Dedifferentiated amniotic fluid mesenchymal stem cell (primary cell): Measurements from ENCODE around the gene DNAJB1.
"Not testable (repeated sequence)": the region's sequence is repeated elsewhere in the genome, so short reads cannot be mapped to it uniquely, and the experiment has no call there.

ENCODE experiments used
- DNase-seq: peaks from one replicate; pipeline ENCODE4 v3.0.0-alpha.2; 2016; ENCODE audit errors: extremely low spot score

Gene DNAJB1

DNA sequence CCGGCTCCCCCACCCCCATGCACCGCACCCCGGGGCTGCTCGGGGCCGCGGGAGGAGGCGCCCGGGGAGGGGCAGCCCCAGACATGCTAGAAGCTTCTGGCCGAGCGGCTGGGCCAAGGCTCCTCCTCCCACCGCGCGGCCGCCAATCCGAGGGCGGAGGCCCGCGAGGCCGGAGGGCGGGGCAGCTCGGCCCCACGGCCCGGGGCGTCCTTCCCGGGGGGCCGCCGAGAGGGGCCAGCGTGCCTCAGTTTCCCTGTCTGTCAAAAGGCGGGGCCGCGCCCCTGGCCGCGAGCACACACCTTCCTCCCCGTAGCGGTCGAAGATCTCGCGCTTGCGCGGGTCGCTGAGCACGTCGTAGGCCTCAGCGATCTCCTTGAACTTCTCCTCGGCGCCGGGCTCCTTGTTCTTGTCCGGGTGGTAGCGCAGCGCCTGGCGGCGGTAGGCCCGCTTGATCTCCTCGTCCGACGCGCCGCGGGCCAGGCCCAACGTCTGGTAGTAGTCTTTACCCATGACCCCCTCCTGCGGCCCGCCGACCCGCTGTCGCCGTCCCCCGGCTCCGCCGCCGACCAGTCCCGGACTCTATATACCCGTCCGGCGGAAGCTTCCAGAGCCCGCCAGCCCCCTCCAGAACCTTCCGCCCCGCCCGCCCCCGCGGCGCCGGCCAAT lies at the start of gene DNAJB1:
TSS of gene DNAJB1 (minus strand) at position 558 of the 666 bp plus-strand sequence. CDS start at position 510, 48 bp downstream.
- peak; percentile 59 for DNase-seq

GRCh38 chr19:14567079-14567478 lies 48.9 kb upstream of the DNAJB1 start:
- DNase-seq = no peak

- DNase-seq = no peak
Measured at GRCh38 chr19:14566712-14567077, 48.5 kb upstream of the DNAJB1 start.

GRCh38 chr19:14565765-14566711 lies 47.8 kb upstream of the DNAJB1 start:
- no peak for DNase-seq

GRCh38 chr19:14565298-14565679 lies 47.1 kb upstream of the DNAJB1 start:
- no peak for DNase-seq

DNA sequence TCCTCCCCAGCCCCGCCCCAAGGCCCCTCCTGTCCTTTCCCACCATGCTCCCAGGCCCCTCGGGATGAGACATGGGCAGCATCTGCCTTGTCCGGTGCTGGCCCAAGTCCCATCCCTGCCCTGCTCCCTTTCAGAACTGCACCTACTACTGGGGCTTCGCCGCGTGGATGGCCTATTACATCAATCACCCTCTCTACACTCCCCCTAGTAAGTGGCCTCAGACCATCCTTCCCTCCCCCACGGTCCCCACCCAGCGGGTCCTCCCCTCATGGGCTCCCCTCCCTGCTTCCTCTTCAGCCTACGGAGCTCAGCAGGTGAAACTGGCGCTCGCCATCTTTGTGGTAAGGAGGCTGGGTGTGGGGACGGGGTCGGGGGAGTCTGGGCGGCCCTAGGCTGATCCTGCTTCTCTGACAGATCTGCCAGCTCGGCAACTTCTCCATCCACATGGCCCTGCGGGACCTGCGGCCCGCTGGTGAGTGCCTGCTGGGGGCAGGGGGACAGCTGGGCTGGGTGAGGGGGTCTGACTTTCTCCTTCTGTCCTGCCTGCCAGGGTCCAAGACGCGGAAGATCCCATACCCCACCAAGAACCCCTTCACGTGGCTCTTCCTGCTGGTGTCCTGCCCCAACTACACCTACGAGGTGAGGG lies 46.6 kb upstream of the DNAJB1 start:
- DNase-seq = not testable (repeated sequence)

- no peak for DNase-seq
Measured at GRCh38 chr19:14563989-14564651, 45.9 kb upstream of the DNAJB1 start.

- DNase-seq = no peak
Measured at GRCh38 chr19:14563590-14563926, 45.4 kb upstream of the DNAJB1 start.

- DNase-seq = no peak
Measured at GRCh38 chr19:14562660-14563589, 44.7 kb upstream of the DNAJB1 start.

GRCh38 chr19:14561847-14562351 lies 43.7 kb upstream of the DNAJB1 start:
- no peak for DNase-seq

DNA sequence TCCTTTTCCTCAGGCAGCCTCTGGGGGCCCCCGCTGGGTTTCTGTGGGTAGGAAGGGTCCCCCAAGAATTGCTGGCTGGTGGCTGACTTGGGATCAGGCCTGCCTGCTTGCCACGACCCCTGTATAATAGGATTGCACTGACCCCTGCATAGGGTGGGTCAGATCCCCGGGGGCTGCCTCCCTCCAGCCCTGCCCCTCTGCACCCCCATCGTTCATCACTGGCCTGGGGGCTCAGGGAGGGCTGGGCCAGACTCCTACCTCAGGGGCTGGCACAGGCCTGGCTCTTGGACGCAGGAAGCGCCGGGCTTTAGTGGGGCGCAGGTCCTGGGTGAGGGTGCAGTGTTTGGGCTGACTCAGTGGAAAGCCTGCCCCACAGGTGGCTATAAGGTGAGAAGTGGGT lies 43.1 kb upstream of the DNAJB1 start:
- DNase-seq = no peak

DNA sequence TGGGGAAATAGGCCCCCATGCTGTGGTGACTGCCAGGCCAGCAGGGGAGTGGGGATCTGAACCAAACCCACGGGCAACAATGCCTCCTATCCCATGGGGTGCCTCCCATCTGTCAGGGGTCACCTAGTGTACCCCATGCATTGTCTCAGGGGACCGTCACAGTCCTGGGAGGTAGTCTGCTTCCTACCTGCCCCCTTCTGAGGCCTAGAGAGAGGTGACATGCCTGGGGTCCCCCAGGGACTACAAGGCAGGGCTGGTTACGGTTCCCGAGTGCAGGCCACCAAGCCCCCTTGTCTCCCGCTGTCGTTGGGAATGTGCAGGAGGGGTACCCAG lies 42.5 kb upstream of the DNAJB1 start:
- DNase-seq = no peak

- no peak for DNase-seq
Measured at GRCh38 chr19:14559916-14560775, 41.9 kb upstream of the DNAJB1 start.

GRCh38 chr19:14558370-14559066 lies 40.3 kb upstream of the DNAJB1 start:
- no peak for DNase-seq

DNA sequence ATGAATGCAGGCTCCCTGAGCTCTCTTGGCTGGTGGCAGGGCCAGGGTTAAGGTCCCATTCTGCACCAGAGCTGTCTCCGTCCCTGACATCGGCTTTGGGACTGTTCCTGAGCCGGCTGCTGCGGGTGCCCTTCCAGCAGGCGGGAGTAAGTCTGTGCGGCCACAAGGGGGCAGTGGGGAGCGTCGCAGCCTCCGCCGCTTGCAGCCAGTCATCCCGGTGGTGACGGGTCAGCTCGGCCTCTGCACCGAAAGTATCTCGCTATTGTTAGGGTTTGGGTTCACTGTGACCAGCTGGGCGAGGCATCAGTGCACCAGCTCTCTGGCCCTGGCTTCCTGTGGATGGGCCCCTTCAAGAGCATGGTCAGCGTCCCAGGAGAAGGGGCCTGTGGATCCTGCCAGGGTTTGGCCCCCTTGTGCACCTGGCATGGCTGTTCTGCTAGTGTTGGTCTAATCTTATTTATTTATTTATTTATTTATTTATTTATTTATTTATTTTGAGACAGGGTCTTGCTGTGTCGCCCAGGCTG lies 38.5 kb upstream of the DNAJB1 start:
- DNase-seq = peak; percentile 65

- no peak for DNase-seq
Measured at GRCh38 chr19:14555918-14556661, 37.9 kb upstream of the DNAJB1 start.

GRCh38 chr19:14554382-14554812 lies 36.2 kb upstream of the DNAJB1 start:
- no peak for DNase-seq

GRCh38 chr19:14553939-14554243 lies 35.7 kb upstream of the DNAJB1 start:
- no peak for DNase-seq
